HepG2 (cell line): Measurements from ENCODE around the gene CCND2. TPM values are rescaled to one million over a fixed set of nuclear protein-coding genes. Genes with fewer than 3 reads are reported as not detected.

Experiments used
- ATAC-seq: fragments of 200-7000 bp; cut with Tn5 transposase; 3 replicates; pipeline ENCODE4 v1.9.1; 2020; ENCODE audit warnings: mild to moderate bottlenecking, moderate library complexity
- BruUV-seq: library from RNA; stranded (reverse); fragments of 400-500 nt; replicated peaks from 2 replicates; lab custom pipeline; 2021; lab: Mats Ljungman, UMichigan
- CTCF ChIA-PET: fragments of 300-600 bp; formaldehyde crosslinking; extraction: SDS; loops from one replicate; lab custom pipeline; 2021; ENCODE audit warnings: low total read pairs, inconsistent platforms, low intra/inter-chr PET ratio; lab: Yijun Ruan, JAX
- POLR2A ChIA-PET: fragments of 350-600 bp; sonication (Branson Sonifier 250); formaldehyde crosslinking; loops from one replicate; lab custom pipeline; 2020; ENCODE audit warnings: antibody characterized with exemption, inconsistent platforms; lab: Yijun Ruan, JAX
- DNase-seq: peaks from one replicate; pipeline ENCODE4 v3.0.0-alpha.2; 2015; ENCODE audit warnings: low spot score
- FAIRE-seq: peaks from 3 replicates; lab custom pipeline; 2011; peaks lifted over from hg19 to GRCh38; lab: Jason Lieb, UNC
- H2AFZ ChIP-seq: one replicate; pipeline ENCODE4 v1.6.1; 2011; ENCODE audit warnings: low read length, inconsistent platforms
- H3K27ac ChIP-seq: fragments of 300-600 bp; 3 replicates; pipeline ENCODE4 v1.8.0; 2011; ENCODE audit warnings: mixed run types, mild to moderate bottlenecking, mixed read lengths, low read length, inconsistent platforms; ENCODE audit not compliant: insufficient read depth; ENCODE audit errors: extremely low read length
- H3K27me3 ChIP-seq, 2 experiments: fragments of 200-600 bp in 1 of 2; 2 replicates in 1 of 2; 3 replicates in 1 of 2; pipeline versions ENCODE4 v1.6.0 to v1.8.0; 2011; ENCODE audit warnings: low read length in 2 of 2, mild to moderate bottlenecking in 2 of 2, moderate library complexity in 2 of 2, inconsistent platforms in 1 of 2; ENCODE audit not compliant: insufficient read depth in 2 of 2, control insufficient read depth in 1 of 2
- H3K36me3 ChIP-seq, 2 experiments: fragments of 200-600 bp in 1 of 2; replicated peaks in 1 of 2; 2 replicates in 1 of 2; 3 replicates in 1 of 2; pipeline versions ENCODE4 v1.5.1 to v1.8.0; 2011; ENCODE audit warnings: low read length in 2 of 2, inconsistent platforms in 1 of 2; ENCODE audit not compliant: insufficient read depth in 2 of 2, control insufficient read depth in 1 of 2
- H3K4me1 ChIP-seq: 2 replicates; pipeline ENCODE4 v1.5.1; 2012; ENCODE audit warnings: low read length, inconsistent platforms; ENCODE audit not compliant: insufficient read depth
- H3K4me2 ChIP-seq: 2 replicates; pipeline ENCODE4 v1.6.0; 2011; ENCODE audit warnings: low read depth, low read length, inconsistent platforms
- H3K4me3 ChIP-seq, 3 experiments: fragments of 200-600 bp in 1 of 3; sonication (generic), shearing (Covaris generic) in 1 of 3; replicated peaks in 1 of 3; 2 replicates each; pipeline ENCODE4 v1.5.1; 2011 to 2016; ENCODE audit warnings: low read length in 3 of 3, inconsistent platforms in 2 of 3, low read depth in 2 of 3, mild to moderate bottlenecking in 2 of 3, control low read depth in 1 of 3, mixed read lengths in 1 of 3; ENCODE audit not compliant: insufficient read depth in 1 of 3
- H3K79me2 ChIP-seq: one replicate; pipeline ENCODE4 v1.6.1; 2011; ENCODE audit warnings: low read length, inconsistent platforms; ENCODE audit not compliant: insufficient read depth
- H3K9ac ChIP-seq: 2 replicates; pipeline ENCODE4 v1.6.0; 2011; ENCODE audit warnings: mild to moderate bottlenecking, low read depth, low read length, inconsistent platforms; ENCODE audit not compliant: insufficient read depth
- H3K9me3 ChIP-seq: 2 replicates; pipeline ENCODE4 v1.5.1; 2012; ENCODE audit warnings: mild to moderate bottlenecking, low read length
- H4K20me1 ChIP-seq: 2 replicates; pipeline ENCODE4 v1.6.0; 2011; ENCODE audit warnings: inconsistent platforms, mild to moderate bottlenecking, low read length, moderate library complexity; ENCODE audit not compliant: insufficient read depth
- ETV6 ChIP-seq: sonication (generic); formaldehyde crosslinking; conservative IDR thresholded peaks from 2 replicates; pipeline ENCODE4 v1.4.0; 2020; ENCODE audit warnings: missing genetic modification reagents
- IKZF5 ChIP-seq: IDR thresholded peaks from 2 replicates; pipeline ENCODE4 v1.6.1; 2018; ENCODE audit warnings: missing genetic modification reagents, mild to moderate bottlenecking, missing compliant biosample characterization
- RAD51 ChIP-seq: fragments of 450-650 bp; IDR thresholded peaks from 2 replicates; pipeline ENCODE4 v1.6.1; 2016; ENCODE audit warnings: borderline replicate concordance
- THAP11 ChIP-seq: IDR thresholded peaks from 2 replicates; pipeline ENCODE4 v1.6.1; 2016; ENCODE audit warnings: missing biosample characterization, missing genetic modification reagents
- U2AF1 ChIP-seq: fragments of 200-400 bp; formaldehyde crosslinking; optimal IDR thresholded peaks from 2 replicates; pipeline ENCODE3; 2017; ENCODE audit warnings: mild to moderate bottlenecking, low read depth, low read length
- ZMYM4 ChIP-seq: sonication (generic); formaldehyde crosslinking; IDR thresholded peaks from 2 replicates; pipeline ENCODE4 v1.8.1; 2023; ENCODE audit warnings: mild to moderate bottlenecking, missing genetic modification reagents
- ZNF589 ChIP-seq: sonication (generic); formaldehyde crosslinking; conservative IDR thresholded peaks from 2 replicates; pipeline ENCODE4 v1.8.0; 2022; ENCODE audit warnings: mild to moderate bottlenecking, moderate library complexity, missing genetic modification reagents
- WGBS: methylation state at CpG from one replicate; pipeline ENCODE4 v1.1.6; 2017; ENCODE audit warnings: low lambda C conversion rate; 5-methylcytosine and 5-hydroxymethylcytosine counted together
- in situ Hi-C: cut with HindIII; loops from 2 replicates; pipeline ENCODE4 v1.10.0; 2017; ENCODE audit warnings: low pct_unique_long_range_greater_than_20kb; ENCODE audit not compliant: extremely low pct_ligation_motif_present
- intact Hi-C: fragments of 100-400 bp; cut with micrococcal nuclease; formaldehyde crosslinking; loops from one replicate; pipeline ENCODE4 v1.10.0; 2022; ENCODE audit not compliant: unreplicated experiment
- polyA plus RNA-seq, 8 experiments: library from polyadenylated mRNA; depleted of rRNA in 3 of 8; stranded (reverse) in 7 of 8; unstranded in 1 of 8; fragments of >200 nt; fragmentation: Illumina TruSeq in 4 of 8; extraction: Trizol in 4 of 8; gene quantifications; 2 replicates each; pipeline versions ENCODE4 v1.2.1 to v1.2.3, GENCODE V29; 2011 to 2016; ENCODE audit warnings: low read depth in 4 of 8, missing spikeins in 1 of 8, mixed read lengths in 1 of 8; ENCODE audit not compliant: insufficient read depth in 1 of 8
- total RNA-seq, 5 experiments: library from RNA; depleted of rRNA; stranded (reverse); fragments of >200 nt; fragmentation: Illumina TruSeq; extraction: Trizol; gene quantifications; 2 replicates each; pipeline ENCODE4 v1.2.3, GENCODE V29; 2016; ENCODE audit warnings: low read depth in 1 of 5

Gene CCND2
- total and polyA plus RNA-seq, 2 of the 13 experiments (the other 11 are each of a cell fraction or from before 2014, with no cell fraction given) = 0.61 to 1.4 TPM

- TF ChIP-seq IKZF5 (CRISPR knock-in tag) (no peak), ZMYM4 (CRISPR knock-in tag) (no peak), ETV6 (CRISPR knock-in tag) (no peak), RAD51 (no peak), ZNF589 (CRISPR knock-in tag) (no peak), U2AF1 (no peak)
Measured at GRCh38 chr12:4251967-4252366, 21.6 kb upstream of the CCND2 start (continued).

GRCh38 chr12:4252601-4253000 lies 21.0 kb upstream of the CCND2 start:
- FAIRE-seq (no peak), DNase-seq (no peak), ATAC-seq (no peak)
- in situ Hi-C loops = no loop called here
- 14% methylated on average over 4 of the region's 5 CpGs for WGBS
- Histone ChIP-seq H3K9me3 (no peaks in the 10 kb centered on the region), H3K4me1 (no peaks in the 10 kb centered on the region), H3K27ac (no peak overlapping the region), H4K20me1 (no peaks in the 10 kb centered on the region), H3K27me3 (peaks cover 12 to 45% of the 10 kb centered on the region in 2 experiments; a peak in 3 of 5 replicates), H3K36me3 (no peaks in the 10 kb centered on the region), H3K9ac (no peak overlapping the region), H3K4me2 (no peak overlapping the region), H3K79me2 (no peaks in the 10 kb centered on the region), H3K4me3 (no peak overlapping the region), H2AFZ (no peak overlapping the region)
- BruUV-seq = no TSS peak
- TF ChIP-seq THAP11 = no peak
- ChIA-PET CTCF (no interaction called here), POLR2A (no interaction called here)
- intact Hi-C loops = no loop called here
